ENCODE data around the gene SKA2.
"Not testable (repeated sequence)": the region's sequence is repeated elsewhere in the genome, so short reads cannot be mapped to it uniquely, and the experiment has no call there.

Gene SKA2

DNA sequence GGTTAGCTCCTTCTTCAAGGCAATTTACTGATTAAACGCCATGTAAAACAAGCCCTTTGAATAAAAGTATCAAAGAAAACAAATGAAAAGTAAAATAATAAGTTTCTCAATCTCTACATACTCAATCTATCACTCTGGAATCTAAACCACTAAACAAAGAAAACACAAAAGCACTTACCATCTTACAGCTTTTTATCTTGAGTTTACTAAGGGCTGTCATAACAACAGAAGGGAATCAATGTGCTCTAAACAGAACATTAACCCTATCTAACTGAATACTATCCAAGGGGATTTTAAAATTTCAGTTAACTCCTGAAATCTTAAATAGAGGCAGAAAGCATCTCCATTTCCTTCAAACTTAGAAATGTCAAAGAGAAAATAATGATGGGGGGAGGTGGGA lies 3.4 kb downstream of the SKA2 start:
- DNase-seq (ENCODE audit: low read depth), result peak; percentile 19

DNA sequence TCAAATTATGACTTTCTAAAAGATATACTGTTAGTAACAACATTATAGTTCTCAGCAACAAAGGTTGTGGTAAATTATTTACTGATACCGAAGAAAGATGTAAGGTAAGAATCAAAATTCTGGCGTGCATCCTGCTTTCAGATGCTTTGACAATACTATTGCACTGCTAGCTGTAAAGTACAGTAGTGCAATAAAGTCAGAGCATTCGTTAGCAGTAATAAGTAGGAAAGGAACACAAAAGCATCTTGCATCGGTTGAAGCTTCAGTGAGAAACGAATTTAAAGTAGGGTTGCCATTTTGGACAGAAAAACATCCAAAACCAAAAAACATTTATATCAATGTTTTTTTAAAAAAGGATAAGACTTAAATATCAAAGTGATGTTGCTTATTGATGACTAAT lies 4.0 kb downstream of the SKA2 start:
- DNase-seq (ENCODE audit: low read depth), result no peak

DNA sequence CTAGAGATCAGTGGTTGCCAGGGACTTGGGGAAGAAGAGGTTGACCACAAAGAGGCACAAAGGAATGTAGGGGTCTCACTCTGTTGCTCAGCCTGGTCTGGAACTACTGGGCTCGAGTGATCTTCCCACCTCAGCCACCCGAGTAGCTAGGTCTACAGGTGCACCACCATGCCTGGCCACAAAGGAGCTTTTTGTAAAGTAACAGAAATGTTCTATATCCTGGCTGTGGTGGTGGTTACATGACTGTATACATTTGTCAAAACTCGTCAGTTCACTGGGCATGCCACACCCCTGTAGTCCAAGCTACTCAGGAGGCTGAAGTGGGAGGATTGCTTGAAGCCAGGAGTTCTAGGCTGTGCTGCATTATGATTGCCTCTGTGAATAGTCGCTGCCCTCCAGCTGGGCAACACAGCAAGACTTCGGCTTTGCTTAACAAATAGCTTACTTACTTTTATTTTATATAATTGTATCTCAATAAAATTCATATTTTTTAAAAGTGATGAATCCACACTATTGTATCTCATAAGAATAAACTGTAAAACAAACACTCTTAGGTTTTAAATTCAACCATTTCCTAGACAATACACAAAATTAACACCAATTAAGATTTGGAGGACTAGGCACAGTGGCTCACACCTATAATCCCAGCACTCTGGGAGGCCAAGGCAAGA lies 5.0 kb downstream of the SKA2 start:
- DNase-seq (ENCODE audit: low read depth), result no peak

DNA sequence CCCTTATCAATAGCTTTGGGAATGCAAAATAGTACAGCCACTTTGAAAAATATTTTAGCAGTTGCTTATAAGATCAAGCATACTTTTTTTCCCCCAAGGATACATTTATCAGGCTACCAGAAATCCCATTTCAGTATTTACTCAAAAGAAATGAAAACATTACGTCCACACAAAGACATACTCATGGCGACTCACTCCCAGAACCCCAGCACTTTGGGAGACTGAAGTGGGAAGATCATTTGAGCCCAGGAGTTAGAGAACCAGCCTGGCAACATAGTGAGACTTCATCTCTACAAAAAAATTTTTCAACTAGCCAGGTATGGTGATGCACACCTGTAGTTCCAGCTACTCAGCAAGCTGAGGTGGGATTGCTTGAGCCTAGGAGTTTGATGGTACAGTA lies 5.9 kb downstream of the SKA2 start:
- peak; percentile 70 for DNase-seq (ENCODE audit: low read depth)

DNA sequence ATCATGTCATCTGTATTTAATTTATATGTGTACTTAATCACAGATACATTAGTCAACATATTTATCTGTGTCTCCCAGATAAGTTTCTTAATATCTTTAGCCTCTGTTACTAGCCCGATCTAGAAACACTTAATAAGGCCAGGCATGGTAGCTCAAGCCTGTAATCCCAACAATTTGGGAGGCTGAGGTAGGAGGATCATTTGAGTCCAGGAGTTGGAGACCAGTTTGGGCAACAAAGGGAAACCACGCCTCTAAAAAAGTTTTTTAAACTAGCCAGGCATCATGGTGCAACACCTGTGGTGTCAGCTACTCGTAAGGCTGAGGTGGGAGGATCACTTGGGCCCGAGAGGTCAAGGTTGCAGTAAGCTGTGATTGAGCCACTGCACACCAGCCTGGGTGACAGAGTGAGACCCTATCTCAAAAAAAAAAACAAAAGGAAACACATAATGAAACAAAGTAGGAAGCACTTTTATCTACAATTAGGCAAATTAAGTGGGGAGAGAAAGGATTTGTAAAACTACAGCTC lies 9.4 kb downstream of the SKA2 start:
- no peak for DNase-seq (ENCODE audit: low read depth)

DNA sequence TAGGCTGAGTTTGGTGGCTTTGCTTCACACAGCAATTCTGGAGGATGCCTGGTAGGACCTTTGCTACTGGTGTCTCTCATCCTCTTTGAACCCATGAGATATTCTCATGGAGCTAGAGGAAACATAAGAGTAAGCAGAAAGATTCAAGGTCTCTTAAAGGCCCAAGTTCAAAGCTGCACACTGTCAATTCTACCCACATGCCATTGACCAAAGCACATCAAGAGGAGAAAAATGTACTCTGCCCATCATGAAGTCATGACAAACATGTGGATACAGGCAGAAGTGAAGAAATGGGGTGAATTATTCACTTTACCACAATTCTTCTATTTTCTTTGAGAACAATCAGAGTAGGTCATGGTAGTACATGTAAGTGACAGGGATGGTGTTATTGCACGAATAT lies 13.1 kb downstream of the SKA2 start:
- no peak for DNase-seq (ENCODE audit: low read depth)

DNA sequence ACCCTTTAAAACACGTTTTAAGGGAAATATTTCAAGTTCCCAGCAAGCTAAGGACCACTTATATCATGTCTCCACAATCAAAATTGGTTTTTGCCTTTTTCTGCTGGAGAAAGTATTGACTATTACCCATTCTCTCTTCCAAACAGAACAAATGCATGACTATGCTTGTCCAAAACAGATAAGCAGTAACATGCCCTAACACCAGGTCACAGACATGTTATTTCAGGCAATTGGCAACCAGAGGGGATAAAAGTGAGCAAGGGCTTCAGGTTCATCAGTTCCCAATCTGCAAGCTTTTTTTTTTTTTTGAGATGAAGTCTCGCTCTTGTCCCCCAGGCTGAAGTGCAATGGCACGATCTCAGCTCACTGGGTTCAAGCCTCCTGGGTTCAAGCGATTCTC lies 15.0 kb downstream of the SKA2 start:
- no peak for DNase-seq (ENCODE audit: low read depth)

DNA sequence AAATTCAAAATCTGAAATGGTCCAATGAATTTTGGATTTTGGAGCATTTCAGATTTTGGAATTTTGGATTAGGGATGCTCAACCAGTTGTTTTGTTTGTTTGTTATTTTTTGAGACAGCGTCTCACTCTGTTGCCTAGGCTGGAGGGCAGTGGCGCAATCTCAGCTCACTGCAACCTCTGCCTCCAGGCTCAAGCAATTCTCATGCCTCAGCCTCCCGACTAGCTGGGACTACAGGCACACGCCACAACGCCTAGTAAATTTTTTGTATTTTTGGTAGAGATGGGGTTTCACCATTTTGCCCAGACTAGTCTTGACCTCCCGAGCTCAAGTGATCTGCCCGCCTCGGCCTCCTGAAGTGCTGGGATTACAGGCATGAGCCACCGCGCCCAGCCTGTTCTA lies 16.6 kb downstream of the SKA2 start:
- not testable (repeated sequence) for DNase-seq (ENCODE audit: low read depth)

DNA sequence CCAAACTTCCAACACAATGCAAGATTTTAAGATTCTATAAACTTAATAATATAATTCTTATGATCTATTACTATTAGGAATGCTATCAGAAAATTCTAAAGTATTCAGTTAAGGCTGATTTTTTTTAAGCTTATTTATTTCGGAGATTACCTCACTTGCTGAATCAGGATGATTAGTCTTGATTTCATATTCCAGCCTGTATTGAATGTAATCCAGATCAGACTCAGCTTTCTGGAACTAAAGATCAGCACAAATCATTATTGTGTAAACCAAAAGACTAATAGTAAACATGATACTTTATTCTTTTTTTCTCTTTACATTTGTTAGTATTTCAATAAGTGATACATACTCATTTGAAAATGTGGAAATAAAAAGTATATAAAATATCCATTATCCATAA lies 23.9 kb downstream of the SKA2 start:
- DNase-seq (ENCODE audit: low read depth), result no peak

DNA sequence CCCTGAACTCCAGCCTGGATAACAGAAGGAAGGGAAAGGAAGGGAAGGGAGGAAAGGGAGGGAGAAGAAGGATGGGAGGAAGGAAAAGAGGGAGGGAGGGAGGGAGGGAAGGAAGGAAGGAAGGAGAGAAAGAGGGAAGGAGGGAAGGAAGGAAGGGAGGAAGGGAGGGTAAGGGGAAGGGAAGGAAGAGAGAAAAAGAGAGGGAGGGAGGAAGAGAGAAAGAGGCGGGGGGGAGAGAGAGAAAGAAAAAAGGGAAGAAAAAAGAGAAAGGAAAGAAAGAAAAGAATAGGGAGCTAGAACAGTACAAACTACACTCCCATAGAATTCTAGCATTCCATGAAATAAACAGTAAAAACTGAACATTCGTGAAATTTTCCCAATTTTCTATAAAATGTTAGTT lies 25.2 kb downstream of the SKA2 start:
- no peak for DNase-seq (ENCODE audit: low read depth)

DNA sequence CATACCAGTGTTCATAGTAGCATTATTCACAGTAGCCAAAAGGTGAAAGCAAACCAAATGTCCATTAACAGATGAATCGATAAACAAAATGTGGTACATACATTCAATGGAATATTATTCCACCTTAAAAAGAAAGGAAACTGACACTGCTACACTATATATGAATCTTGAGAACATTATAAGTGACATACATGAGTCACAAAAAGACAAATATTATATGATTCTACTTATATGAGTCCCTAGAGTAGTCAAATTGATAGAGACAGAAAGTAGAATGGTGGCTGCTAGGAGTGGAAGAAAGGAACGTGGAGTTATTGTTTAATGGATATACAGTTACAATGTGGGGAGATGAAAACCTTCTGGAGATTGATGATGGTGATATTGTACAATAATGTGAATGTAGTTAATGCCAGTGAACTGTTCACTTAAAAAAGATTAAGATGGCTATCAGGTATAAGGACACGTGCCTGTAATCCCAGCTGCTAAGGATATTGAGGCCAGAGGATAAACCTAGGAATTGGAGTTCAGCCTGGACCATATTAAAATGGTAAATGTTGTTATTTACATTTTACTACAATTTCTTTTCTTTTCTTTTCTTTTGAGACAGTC lies 28.1 kb downstream of the SKA2 start:
- DNase-seq (ENCODE audit: low read depth), result no peak

DNA sequence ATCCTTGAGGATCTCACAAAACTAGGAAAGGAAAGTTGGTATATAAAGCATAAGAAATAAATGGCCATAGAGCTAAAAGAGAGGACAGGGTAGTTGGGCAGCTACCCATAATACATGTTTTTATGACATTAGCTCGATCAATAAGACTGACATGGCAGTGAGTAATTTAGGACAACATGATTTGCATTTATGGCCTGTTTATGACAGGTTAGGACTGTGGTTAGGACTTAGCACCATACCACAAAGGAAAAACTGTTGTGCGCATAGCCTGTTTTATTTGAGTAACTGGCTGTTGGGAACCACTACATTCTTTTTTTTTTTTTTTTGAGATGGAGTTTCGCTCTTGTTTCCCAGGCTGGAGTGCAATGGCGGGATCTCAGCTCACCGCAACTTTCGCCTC lies 30.3 kb downstream of the SKA2 start:
- DNase-seq (ENCODE audit: low read depth), result no peak

DNA sequence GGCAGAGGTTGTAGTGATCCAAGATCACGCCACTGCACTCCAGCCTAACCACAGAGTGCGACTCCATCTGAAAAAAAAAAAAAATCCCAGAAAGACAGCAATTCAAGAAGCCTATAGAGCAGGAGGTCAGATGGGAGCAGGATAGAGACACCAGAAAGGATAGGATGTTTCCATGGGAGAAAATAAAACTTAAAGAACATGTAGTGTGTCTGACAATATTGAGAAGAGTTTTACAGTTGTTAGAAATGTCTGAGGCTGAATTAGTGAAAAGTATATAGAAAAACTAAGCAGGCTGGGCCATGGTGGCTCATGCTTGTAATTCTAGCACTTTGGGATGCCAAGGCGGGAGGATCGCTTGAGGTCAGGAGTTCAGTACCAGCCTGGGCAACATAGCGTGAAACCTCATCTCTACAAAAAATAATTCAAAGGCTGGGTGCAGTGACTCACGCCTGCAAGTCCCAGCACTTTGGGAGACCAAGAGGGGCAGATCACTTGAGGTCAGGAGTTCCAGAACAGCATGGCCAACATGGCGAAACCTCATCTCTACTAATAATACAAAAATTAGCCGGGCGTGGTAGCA lies 33.0 kb downstream of the SKA2 start:
- DNase-seq (ENCODE audit: low read depth), result peak; percentile 4

DNA sequence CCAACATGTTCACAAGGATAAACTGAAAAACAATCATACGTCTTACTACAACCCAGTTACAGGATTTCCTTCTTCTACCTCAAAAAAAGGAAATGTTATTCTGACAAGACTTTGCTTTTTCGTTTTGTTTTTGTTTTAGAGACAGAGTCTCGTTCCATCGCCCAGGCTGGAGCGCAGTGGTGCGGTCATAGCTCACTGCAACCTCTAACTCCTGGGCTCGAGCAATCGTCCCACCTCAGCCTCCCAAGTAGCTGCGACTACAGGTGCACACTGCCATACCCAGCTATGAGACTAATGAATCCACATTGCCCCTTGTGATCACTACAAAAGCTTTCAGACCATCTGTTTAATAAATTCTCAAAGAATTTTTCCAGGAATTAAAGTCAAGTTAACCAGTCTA lies 39.5 kb downstream of the SKA2 start:
- no peak for DNase-seq (ENCODE audit: low read depth)

DNA sequence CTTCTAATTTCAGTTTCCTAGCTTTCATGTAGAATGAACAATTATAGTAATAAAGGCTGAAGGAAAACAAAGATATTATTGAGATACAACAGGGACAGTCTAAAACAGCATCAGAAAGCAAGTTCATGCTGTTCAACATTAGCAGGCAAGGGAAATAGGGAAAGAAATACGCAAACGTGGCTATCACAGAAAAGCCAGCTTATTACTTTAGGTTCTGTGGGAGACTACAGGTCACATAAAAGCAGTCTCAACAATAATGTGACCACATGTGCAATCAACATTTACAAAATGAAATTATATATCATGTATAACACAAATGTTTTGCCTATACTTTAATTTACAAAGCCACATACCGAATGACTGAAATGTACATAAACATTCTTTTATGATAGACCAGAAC lies 43.4 kb downstream of the SKA2 start:
- DNase-seq (ENCODE audit: low read depth), result no peak

DNA sequence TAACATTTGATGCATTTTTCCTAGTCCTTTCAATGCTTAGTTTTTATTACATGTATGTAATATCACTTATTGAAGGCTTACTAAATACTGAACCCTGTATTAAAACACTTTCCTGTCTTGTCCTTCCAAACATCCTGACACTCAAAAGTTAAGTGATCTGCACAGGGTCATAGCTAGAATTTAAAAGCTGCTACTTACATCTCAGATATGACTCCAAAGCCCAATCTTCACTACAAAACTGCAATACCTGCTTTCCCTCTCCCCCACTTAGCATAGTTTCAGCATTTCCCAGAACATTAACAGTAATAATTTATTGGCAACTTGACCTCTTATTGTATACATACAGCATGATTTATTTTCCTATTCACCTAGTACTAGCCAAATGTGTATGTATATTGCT lies 44.0 kb downstream of the SKA2 start:
- DNase-seq (ENCODE audit: low read depth), result no peak

DNA sequence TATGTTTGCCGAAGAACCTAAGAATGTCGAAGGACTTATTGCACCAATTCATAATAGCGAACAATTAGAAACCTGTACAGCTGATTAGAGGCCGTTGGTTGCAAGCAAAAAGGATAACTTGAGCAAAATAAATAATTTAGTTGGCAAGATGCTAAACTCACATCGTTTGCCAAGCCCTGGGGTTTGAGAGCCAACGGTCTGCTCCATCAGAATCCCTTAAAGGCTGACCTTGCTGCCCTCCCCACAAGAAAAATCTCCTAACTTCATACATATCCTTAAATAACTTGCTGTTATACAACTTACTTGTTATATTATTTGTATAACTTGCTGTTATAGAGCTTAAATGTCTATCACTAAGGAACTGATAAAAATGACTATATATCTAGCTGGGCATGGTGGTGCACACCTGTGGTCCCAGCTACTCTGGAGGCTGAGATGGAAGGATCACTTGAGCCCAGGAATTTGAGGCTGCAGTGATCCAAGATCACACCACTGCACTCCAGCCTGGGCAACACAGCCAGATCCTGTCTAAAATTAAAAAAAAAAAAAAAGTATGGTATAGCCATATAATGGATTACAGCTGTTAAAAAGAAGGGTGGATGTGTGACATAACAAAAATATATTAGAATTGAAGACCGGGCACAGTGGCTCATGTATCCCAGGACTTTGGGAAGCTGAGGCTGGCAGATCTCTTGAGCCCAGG lies 46.4 kb downstream of the SKA2 start:
- DNase-seq (ENCODE audit: low read depth), result no peak

DNA sequence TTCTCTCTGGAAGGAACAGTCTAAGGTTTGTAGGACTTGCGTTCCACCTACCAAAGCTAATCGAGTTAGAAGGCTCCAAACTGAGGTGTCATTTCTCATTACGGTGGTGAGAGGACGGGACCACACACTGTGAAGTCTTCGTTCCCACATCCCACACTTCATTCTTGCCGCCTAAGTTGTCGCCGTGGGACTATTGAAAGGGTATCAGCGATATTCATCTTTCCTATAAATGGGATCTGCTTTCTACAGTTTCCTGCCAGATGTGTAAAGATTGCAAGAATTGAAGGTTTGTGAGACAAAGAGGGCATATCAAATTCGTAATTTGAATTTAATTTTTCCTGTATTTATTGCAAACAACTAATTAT lies 47.7 kb downstream of the SKA2 start:
- no peak for DNase-seq (ENCODE audit: low read depth)

DNA sequence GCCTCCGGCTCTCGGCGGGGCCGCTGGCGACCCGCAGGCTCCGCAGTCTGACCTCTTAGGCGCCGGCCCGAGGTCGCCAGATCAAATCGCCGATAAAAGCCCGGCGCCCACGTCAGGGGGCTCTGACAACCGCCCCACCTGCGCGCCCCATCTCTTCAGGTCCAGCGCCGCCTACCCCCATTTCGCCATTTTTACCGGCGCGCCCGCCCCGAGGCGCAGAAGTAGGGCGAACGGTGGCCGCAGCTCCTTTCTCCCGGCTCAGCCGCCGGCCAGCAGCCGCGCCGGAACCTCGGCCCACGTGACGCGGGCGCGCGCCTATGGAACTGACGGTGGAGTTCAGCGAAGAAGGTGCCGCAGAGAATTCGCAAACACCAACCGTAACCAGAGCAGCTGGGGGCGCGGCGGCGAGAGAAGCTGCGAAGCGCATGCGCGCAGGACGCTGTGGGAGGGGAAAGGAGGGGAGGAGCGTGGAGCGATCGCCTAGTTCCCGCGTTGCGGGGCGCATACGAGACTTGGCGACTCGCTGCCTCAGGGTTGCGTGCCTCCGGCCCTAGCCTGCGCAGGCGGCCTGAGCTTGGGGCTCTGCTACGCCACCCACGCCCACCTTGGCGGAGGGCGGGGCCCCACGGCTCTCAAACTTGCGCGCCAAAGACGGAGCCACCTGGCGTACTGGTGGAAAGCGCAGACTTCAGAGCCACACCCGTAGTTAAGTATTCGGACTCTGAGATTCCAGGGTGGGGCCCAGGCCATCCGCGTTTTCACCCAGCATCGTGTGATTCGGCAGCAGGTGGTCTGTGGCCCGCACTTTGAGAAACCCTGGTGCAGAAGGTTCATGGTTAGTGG lies 48.3 kb downstream of the SKA2 start, which contains the start of gene TRIM37:
Gene TRIM37, minus strand, starts transcription at position 418 of the 843 bp plus-strand sequence. CDS start 419 bp downstream, outside the sequence.
- peak; percentile 99 for DNase-seq (ENCODE audit: low read depth)

DNA sequence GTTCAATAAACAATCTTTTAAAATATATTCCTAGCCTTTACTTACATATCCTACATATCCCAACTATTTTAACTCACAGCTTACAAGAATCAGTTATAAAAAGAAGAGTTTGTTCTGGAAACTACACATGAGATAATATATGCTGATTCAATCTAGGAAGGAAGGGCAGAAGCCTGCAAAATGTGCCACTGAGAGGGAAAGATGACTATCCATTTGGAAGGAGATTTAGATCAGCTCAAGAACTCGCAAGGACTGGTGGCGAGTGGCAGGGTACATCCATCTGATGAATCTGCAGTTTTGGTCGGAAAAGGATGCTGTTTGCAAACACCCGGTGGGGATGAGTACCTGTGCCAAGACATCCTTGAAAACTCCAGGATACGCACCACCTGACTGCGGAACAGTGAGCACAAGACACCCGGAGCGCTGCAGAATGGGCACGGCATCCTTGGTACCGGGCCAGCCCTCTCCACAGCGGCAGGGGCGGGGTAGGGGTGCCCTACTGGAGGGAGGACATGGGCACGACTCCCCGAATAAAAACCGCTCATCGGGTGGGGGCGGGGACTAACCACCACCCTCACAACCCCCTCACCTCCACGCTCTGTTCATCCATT lies 49.0 kb downstream of the SKA2 start:
- DNase-seq (ENCODE audit: low read depth), result peak; percentile 53

DNA sequence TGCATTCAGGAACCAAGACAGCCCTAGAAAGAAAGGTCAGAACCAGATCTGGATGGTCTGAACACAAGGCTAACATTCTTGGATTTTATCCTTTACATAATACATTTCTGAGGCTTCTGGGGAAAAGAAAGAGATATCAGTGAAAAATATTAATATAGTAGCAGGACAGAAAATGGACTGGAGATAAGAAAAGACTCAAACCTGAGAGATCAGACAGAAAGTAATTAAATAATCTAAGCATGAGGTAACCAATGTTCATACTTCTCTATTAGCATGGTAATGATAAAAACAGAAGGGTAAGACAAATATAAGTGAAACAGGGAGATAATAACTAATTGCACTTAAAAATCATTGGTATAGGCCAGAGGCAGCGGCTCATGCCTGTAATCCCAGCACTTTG lies 53.8 kb downstream of the SKA2 start:
- no peak for DNase-seq (ENCODE audit: low read depth)

DNA sequence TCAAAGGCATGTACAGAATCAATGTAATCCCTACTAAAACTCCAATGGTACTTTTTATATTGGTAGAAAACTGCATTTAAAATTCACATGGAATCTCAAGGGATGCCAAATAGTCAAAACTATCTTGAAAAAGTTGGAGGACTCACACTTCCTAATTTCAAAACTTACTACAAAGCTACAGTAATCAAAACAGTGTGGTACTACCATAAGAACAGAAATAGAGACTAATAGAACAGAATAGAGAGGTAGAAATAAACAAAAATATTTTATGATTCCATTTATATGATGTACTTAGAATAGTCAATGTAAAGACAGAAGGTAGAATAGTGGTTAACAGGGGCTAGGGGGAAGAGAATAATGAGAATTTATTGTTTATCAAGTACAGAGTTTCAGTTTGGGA lies 57.1 kb downstream of the SKA2 start:
- no peak for DNase-seq (ENCODE audit: low read depth)

All from EH (cell line).